PC-3 (cell line): ENCODE measurements around the gene CLN3.

Experiments used
- CTCF ChIP-seq: fragments of 300-600 bp; sonication (generic); conservative IDR thresholded peaks from 2 replicates; pipeline ENCODE4 v1.5.1; 2017; ENCODE audit warnings: antibody characterized with exemption, low read depth, mild to moderate bottlenecking, low read length
- EZH2phosphoT487 ChIP-seq: fragments of 300-600 bp; sonication (generic); IDR thresholded peaks from 2 replicates; pipeline ENCODE4 v1.6.1; 2018; ENCODE audit warnings: mild to moderate bottlenecking, antibody characterized with exemption, low read length, borderline replicate concordance

GRCh38 chr16:28492511-28492910 is 637 bp upstream of the CLN3 start:
- no peak for TF ChIP-seq CTCF
- no peak for TF ChIP-seq EZH2phosphoT487
